Choroid plexus epithelial cell (primary cell): Measurements from ENCODE around the gene STK38.
"Not testable (repeated sequence)": the region's sequence is repeated elsewhere in the genome, so short reads cannot be mapped to it uniquely, and the experiment has no call there.

Experiments used
- DNase-seq: peaks from one replicate; pipeline ENCODE4 v3.0.0-alpha.2; 2010; ENCODE audit warnings: low read depth
- H3K4me3 ChIP-seq: 2 replicates; pipeline ENCODE4 v1.5.1; 2011; ENCODE audit warnings: low read depth, mild to moderate bottlenecking, control low read depth, low read length, moderate library complexity
- TF ChIP-seq, protein P1 (sequence below): conservative IDR thresholded peaks from 2 replicates; pipeline ENCODE4 v1.5.1; 2011; ENCODE audit warnings: low read depth, mild to moderate bottlenecking, control low read depth, inconsistent platforms, low read length, moderate library complexity

Gene STK38

GRCh38 chr6:36590237-36590636 lies 43.0 kb upstream of the STK38 start:
- DNase-seq, result peak; percentile 91
- TF ChIP-seq, protein P1, sequence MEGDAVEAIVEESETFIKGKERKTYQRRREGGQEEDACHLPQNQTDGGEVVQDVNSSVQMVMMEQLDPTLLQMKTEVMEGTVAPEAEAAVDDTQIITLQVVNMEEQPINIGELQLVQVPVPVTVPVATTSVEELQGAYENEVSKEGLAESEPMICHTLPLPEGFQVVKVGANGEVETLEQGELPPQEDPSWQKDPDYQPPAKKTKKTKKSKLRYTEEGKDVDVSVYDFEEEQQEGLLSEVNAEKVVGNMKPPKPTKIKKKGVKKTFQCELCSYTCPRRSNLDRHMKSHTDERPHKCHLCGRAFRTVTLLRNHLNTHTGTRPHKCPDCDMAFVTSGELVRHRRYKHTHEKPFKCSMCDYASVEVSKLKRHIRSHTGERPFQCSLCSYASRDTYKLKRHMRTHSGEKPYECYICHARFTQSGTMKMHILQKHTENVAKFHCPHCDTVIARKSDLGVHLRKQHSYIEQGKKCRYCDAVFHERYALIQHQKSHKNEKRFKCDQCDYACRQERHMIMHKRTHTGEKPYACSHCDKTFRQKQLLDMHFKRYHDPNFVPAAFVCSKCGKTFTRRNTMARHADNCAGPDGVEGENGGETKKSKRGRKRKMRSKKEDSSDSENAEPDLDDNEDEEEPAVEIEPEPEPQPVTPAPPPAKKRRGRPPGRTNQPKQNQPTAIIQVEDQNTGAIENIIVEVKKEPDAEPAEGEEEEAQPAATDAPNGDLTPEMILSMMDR, result no peak
- H3K4me3 ChIP-seq, result no peak overlapping the region

DNA sequence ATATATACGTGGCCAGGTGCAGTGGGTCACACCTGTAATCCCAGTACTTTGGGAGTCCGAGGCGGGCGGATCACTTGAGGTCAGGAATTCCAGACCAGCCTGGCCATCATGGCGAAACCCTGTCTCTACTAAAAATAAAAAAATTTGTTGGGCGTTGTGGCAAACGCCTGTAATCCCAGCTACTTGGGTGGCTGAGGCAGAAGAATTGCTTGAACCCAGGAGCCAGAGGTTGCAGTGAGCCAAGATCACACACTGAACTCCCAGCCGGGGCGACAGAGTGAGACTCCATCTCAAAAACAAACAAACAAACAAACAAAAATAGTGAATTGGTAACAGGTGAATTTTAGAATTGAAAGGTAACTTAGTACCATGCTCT lies 41.7 kb upstream of the STK38 start:
- DNase-seq, H3K4me3 ChIP-seq: not testable (repeated sequence)

GRCh38 chr6:36586606-36587005 lies 39.3 kb upstream of the STK38 start:
- no peak for DNase-seq
- no peak overlapping the region for H3K4me3 ChIP-seq
- TF ChIP-seq, protein P1, result no peak

GRCh38 chr6:36581716-36582115 lies 34.4 kb upstream of the STK38 start:
- TF ChIP-seq, protein P1, result no peak
- H3K4me3 ChIP-seq, result no peak overlapping the region
- no peak for DNase-seq

- TF ChIP-seq, protein P1, result no peak
- no peak overlapping the region for H3K4me3 ChIP-seq
- DNase-seq, result no peak
These were observed 32.9 kb upstream of the STK38 start for GRCh38 chr6:36580184-36580526.

DNA sequence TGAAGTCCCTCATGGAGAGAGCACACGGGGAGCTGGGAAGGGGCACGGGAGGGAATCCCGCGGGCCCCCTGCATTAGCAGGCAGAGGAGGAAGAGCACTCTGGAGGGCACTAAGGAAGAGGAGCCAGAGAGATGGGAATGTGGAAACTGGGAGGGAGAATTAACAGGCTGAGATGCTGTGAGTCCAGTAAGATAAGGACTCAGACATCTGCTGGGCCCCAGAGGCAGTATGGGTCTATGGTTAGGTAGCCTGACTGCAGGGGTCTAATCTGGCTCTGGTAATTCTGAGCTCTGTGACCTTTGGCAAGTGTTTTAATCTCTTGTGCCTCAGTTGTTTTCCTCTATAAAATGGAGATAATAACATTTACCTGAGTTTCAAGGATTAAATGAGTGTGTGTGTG lies 31.2 kb upstream of the STK38 start:
- no peak for DNase-seq
- no peak overlapping the region for H3K4me3 ChIP-seq
- TF ChIP-seq, protein P1, result no peak

DNA sequence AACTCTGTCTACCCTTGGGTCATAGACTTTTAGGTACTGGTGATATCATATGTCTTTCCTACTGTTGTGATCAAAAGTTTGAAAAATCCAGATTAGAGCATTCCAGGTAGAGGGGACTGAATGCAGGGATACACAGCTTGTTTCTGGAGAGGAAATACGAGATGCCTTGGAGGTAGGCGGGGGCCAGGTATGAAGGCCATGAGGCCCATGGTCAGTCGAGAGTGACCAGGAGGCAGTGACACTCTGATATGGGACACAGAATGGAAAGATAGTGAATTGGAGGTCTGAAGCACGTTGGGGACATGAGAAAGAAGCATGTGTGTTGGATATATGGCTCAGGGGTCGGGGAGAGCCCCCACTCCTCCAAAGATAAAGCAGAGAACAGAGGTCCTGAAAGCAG lies 30.8 kb upstream of the STK38 start:
- DNase-seq, result no peak
- TF ChIP-seq, protein P1, result no peak
- no peak overlapping the region for H3K4me3 ChIP-seq

DNA sequence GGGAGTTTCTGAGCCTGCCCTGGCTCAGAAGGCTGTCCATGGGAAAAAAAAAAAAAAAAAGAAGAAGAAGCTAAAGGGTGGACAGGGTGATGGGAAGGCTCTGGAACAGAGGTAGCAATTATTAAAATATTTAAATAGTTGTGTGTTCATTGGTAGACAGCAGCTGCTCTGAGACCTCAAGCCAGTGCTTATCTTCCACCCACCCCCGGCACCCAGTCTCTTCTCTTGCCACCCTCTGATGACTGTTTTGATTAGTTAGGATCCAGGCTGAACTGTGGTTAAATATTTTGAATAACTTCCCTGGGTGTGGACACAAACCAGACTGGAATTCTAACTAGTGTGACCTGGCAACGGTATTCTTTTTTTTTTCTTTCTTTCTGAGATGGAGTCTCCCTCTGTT lies 30.0 kb upstream of the STK38 start:
- TF ChIP-seq, protein P1, result no peak
- DNase-seq, result peak; percentile 64
- no peak overlapping the region for H3K4me3 ChIP-seq
